SK-N-MC (cell line): ENCODE results near the gene GCK.
"Not testable (repeated sequence)": the region's sequence is repeated elsewhere in the genome, so short reads cannot be mapped to it uniquely, and the experiment has no call there.

Experiments
- EZH2 ChIP-seq: fragments of 200-600 bp; sonication (generic); IDR thresholded peaks from one replicate; pipeline ENCODE4 v1.6.1; 2017; ENCODE audit warnings: antibody characterized with exemption
- FOXP2 ChIP-seq: optimal IDR thresholded peaks from 2 replicates; pipeline ENCODE3; 2011; ENCODE audit warnings: mild to moderate bottlenecking, moderate library complexity; ENCODE audit not compliant: insufficient read depth; ENCODE audit errors: extremely low read length, control extremely low read depth
- POLR2AphosphoS5 ChIP-seq: IDR thresholded peaks from 2 replicates; pipeline ENCODE4 v1.6.1; 2012; ENCODE audit warnings: mild to moderate bottlenecking, low read depth, low read length, borderline replicate concordance

DNA sequence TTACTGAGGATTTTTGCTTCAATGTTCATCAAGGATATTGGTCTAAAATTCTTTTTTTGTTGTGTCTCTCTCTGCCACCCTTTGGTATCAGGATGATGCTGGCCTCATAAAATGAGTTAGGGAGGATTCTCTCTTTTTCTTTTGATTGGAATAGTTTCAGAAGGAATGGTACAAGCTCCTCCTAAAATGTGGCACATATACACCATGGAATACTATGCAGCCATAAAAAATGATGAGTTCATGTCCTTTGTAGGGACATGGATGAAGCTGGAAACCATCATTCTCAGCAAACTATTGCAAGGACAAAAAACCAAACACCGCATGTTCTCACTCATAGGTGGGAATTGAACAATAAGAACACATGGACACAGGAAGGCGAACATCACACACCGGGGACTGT lies 10.9 kb upstream of the GCK start:
- not testable (repeated sequence) for TF ChIP-seq POLR2AphosphoS5, EZH2, FOXP2
